GM10266 (cell line): Measurements from ENCODE around the gene CMIP.

ENCODE experiments used
- DNase-seq: peaks from one replicate; pipeline ENCODE4 v3.0.0; 2012; ENCODE audit errors: extremely low spot score
- TF ChIP-seq, protein P1 (sequence below): IDR thresholded peaks from 2 replicates; pipeline ENCODE4 v1.5.1; 2012; ENCODE audit warnings: mild to moderate bottlenecking, low read depth; ENCODE audit not compliant: control insufficient read depth, insufficient read depth; ENCODE audit errors: missing control alignments

CMIP gene

GRCh38 chr16:81449899-81450608 is 5.4 kb downstream of the CMIP start:
- no peak for DNase-seq
- TF ChIP-seq, protein P1, sequence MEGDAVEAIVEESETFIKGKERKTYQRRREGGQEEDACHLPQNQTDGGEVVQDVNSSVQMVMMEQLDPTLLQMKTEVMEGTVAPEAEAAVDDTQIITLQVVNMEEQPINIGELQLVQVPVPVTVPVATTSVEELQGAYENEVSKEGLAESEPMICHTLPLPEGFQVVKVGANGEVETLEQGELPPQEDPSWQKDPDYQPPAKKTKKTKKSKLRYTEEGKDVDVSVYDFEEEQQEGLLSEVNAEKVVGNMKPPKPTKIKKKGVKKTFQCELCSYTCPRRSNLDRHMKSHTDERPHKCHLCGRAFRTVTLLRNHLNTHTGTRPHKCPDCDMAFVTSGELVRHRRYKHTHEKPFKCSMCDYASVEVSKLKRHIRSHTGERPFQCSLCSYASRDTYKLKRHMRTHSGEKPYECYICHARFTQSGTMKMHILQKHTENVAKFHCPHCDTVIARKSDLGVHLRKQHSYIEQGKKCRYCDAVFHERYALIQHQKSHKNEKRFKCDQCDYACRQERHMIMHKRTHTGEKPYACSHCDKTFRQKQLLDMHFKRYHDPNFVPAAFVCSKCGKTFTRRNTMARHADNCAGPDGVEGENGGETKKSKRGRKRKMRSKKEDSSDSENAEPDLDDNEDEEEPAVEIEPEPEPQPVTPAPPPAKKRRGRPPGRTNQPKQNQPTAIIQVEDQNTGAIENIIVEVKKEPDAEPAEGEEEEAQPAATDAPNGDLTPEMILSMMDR = no peak

DNA sequence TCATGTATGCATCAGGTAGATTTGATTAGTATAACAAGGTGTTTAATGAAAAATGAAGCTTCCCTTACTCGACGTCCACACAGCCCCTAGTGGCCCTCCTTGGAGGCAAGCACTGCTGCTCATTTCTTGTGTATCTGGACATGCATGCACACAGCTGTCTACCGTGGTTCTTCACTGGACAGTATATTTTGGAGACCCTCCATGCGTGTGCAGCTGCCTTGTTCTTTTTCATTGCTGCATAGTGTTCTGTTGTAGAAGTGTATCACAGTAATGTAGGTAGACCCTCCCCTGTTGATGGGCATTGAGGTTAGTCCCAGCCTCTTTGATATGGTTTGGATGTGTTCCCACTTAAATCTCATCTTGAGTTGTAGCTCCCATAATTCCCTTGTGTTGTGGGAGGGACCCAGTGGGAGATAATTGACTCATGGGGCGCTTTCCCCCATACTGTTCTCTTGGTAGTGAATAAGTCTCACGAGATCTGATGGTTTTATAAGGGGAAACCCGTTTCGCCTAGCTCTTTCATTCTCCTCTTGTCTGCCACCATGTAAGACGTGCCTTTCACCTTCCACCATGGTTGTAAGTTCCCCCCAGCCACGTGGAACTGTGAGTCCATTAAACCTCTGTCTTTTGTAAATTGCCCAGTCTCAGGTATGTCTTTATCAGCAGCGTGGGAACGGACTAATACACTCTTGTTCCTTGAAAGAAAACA is 6.3 kb downstream of the CMIP start:
- TF ChIP-seq, protein P1 = no peak
- no peak for DNase-seq

DNA sequence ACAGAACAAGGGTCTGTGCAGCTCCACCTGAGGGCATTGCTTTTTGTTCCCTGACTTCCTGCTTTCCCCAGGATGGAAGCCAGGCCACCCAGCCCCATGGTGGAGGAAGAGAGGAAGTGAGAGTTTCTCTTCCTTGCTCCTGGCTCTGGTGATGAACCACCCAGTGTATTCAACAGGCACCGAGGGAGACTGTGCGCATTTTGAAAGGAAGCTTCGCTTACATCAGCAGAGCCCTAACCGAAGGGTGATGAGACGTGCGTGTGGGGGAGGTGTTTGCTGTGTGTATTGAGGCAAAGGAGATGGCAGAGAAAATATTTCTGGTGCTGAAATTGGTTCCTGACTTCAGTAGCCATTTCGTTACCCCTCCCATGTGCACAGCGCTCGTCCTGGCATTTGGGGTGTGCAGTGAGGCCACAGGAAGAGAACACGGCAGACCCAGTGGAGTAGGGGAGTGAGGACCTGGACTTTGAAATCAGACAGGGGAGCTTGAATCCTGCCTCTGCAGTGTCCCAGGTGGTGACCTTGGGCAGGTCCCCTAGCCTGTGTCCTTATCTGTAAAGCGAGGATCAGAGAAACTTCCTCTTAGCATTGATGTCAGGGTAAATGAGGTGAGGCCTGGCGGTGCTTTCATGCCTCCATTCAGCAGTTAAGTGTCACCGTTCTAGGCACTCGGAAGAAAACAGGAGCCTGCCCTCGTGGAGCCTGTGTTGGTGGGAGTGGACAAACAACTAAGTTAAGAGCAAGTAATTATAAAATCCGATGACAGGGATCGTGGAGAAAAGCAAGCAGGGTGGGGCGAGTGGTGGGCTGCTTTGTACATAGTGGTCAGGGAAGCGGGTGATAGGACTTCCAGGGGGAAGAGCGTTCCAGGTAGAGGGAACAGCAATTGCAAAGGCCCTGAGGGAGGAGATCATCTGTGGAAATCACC is 7.4 kb downstream of the CMIP start:
- TF ChIP-seq, protein P1 = no peak
- no peak for DNase-seq

DNA sequence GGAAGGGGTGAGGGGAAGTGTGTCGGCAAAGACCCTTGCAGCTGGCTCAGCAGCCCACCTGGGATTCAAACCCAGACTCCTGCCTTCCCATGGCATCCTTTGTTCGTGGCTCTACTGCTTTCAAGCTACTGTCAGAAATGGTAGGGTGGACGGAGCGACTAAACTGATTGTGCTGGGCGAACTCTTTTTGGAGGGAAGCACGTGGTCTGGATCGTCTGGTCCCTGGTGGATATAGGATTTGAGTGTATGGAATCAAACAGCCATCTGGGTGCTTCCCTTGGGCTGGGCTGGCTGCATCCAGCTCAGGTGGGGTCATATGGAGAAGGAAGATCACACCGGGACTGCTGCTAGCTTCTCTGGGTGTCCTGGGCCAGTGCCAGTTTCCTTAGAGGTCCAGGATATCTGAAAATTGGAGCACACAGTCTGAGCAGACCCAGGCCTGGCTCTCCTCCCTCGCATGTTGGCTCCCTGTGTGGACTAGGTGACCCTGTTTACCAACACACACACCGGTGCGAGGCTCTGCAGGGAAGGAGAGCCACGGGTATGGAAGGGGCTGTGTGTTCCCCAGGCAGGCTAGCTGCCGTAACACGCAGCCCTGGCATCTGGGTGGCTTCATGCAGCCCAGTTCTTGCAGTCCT is 8.6 kb downstream of the CMIP start:
- DNase-seq = no peak
- TF ChIP-seq, protein P1 = no peak

- TF ChIP-seq, protein P1 = no peak
- no peak for DNase-seq
Observed at GRCh38 chr16:81454044-81454443, 9.4 kb downstream of the CMIP start.

- TF ChIP-seq, protein P1 = no peak
- DNase-seq = no peak
Observed at GRCh38 chr16:81455006-81455405, 10.4 kb downstream of the CMIP start.
